ENCODE results near the gene PKD1. TPM values are rescaled to one million over a fixed set of nuclear protein-coding genes. Genes with fewer than 3 reads are reported as not detected.
A peak's percentile ranks its signal among the peaks of the same experiment; 100 is the strongest.

The PKD1 gene
- total RNA-seq, 1 experiment from 2014 or later, result 102 TPM

DNA sequence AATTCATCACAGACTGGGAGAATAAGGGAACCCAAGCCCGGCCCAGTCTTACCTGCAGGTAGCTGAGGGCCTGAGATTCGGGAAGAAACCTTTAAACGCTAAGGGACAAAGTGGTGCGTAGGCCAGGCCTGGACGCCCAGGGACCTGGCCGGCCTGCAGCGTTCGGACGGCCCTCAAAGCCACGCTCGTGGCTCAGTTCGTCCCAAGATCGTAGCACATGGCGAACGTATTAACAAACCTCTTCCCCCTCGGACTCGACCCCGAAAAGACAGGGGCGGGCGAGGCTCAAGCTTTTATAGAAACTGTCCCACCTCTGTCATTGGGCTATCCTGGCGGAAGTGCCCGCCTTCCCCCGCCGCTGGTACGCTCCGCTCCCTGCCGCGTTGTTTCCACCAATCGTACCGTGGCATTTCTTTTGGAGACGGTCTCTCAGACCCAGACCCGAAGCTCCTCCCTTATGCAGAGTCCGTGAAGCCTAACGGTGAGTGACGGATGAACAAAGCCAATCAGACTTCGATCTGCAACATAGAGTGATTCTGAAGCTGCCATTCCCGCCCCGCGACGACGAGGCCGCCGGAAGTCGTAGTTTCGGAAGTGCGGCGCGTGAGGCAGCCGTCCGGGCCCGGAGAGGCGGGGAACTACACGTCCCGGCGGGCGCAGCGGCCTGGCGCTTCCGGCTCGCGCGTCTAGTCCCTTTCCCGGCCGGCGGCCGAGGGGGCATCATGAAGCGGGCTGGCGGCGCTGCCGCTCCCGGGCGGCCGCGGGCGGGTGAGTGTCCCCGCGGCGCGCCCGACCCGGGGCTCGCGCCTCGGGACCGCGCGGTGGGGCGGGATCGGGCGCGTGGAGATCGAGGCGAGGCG is 19.6 kb upstream of the PKD1 start, which contains the start of gene TRAF7 (continued):
- TF ChIP-seq ZNF425 (CRISPR knock-in tag; conservative IDR thresholded peaks at IDR 0.05), result peak; percentile 78
- TF ChIP-seq, protein P1, sequence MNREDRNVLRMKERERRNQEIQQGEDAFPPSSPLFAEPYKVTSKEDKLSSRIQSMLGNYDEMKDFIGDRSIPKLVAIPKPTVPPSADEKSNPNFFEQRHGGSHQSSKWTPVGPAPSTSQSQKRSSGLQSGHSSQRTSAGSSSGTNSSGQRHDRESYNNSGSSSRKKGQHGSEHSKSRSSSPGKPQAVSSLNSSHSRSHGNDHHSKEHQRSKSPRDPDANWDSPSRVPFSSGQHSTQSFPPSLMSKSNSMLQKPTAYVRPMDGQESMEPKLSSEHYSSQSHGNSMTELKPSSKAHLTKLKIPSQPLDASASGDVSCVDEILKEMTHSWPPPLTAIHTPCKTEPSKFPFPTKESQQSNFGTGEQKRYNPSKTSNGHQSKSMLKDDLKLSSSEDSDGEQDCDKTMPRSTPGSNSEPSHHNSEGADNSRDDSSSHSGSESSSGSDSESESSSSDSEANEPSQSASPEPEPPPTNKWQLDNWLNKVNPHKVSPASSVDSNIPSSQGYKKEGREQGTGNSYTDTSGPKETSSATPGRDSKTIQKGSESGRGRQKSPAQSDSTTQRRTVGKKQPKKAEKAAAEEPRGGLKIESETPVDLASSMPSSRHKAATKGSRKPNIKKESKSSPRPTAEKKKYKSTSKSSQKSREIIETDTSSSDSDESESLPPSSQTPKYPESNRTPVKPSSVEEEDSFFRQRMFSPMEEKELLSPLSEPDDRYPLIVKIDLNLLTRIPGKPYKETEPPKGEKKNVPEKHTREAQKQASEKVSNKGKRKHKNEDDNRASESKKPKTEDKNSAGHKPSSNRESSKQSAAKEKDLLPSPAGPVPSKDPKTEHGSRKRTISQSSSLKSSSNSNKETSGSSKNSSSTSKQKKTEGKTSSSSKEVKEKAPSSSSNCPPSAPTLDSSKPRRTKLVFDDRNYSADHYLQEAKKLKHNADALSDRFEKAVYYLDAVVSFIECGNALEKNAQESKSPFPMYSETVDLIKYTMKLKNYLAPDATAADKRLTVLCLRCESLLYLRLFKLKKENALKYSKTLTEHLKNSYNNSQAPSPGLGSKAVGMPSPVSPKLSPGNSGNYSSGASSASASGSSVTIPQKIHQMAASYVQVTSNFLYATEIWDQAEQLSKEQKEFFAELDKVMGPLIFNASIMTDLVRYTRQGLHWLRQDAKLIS (CRISPR knock-in tag; IDR thresholded peaks at IDR 0.05; ENCODE audit: borderline replicate concordance), result peak; percentile 44; the same call in 1 of the 2 replicates
- TF ChIP-seq CREB1 (CRISPR knock-in tag; IDR thresholded peaks at IDR 0.05), result 0 out of 2 replicates have a peak, but pooled peaks have one; percentile 36
- TF ChIP-seq OVOL2 (CRISPR knock-in tag; IDR thresholded peaks at IDR 0.05; ENCODE audit: borderline replicate concordance), result peak; percentile 77; the same call in 1 of the 2 replicates
- TF ChIP-seq, protein P2, sequence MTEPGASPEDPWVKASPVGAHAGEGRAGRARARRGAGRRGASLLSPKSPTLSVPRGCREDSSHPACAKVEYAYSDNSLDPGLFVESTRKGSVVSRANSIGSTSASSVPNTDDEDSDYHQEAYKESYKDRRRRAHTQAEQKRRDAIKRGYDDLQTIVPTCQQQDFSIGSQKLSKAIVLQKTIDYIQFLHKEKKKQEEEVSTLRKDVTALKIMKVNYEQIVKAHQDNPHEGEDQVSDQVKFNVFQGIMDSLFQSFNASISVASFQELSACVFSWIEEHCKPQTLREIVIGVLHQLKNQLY (CRISPR knock-in tag; IDR thresholded peaks at IDR 0.05), result 0 out of 2 replicates have a peak, but pooled peaks have one; percentile 66
- TF ChIP-seq ELF4 (CRISPR knock-in tag; IDR thresholded peaks at IDR 0.05; ENCODE audit: low read depth), result no peak
- peak; percentile 39; the same call in 1 of the 2 replicates for TF ChIP-seq ZBTB43 (CRISPR knock-in tag; IDR thresholded peaks at IDR 0.05)
- TF ChIP-seq ZNF121 (CRISPR knock-in tag; IDR thresholded peaks at IDR 0.05), result no peak
- no peak for TF ChIP-seq RELA (CRISPR knock-in tag; IDR thresholded peaks at IDR 0.05; ENCODE audit: borderline replicate concordance)
- TF ChIP-seq TEAD4 (CRISPR knock-in tag; IDR thresholded peaks at IDR 0.05), result peak; percentile 78; the same call in 1 of the 2 replicates
- peak; percentile 74; the same call in 1 of the 2 replicates for TF ChIP-seq JUN (CRISPR knock-in tag; IDR thresholded peaks at IDR 0.05)
- TF ChIP-seq, protein P3, sequence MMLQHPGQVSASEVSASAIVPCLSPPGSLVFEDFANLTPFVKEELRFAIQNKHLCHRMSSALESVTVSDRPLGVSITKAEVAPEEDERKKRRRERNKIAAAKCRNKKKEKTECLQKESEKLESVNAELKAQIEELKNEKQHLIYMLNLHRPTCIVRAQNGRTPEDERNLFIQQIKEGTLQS (CRISPR knock-in tag; conservative IDR thresholded peaks at IDR 0.05), result no peak
- TF ChIP-seq NR2C2 (CRISPR knock-in tag; IDR thresholded peaks at IDR 0.05), result no peak
- 0 out of 2 replicates have a peak, but pooled peaks have one; percentile 13 for TF ChIP-seq HMGA2 (CRISPR knock-in tag; IDR thresholded peaks at IDR 0.05)
- no peak for TF ChIP-seq E2F4 (CRISPR knock-in tag; IDR thresholded peaks at IDR 0.05; ENCODE audit: borderline replicate concordance, low read depth)
